ENCODE data around the gene DIO1. TPM values are rescaled to one million over a fixed set of nuclear protein-coding genes. Genes with fewer than 3 reads are reported as not detected.

Gene DIO1
- total and polyA plus RNA-seq, 2 experiments from 2014 or later: 24.2 to 31.2 TPM

DNA sequence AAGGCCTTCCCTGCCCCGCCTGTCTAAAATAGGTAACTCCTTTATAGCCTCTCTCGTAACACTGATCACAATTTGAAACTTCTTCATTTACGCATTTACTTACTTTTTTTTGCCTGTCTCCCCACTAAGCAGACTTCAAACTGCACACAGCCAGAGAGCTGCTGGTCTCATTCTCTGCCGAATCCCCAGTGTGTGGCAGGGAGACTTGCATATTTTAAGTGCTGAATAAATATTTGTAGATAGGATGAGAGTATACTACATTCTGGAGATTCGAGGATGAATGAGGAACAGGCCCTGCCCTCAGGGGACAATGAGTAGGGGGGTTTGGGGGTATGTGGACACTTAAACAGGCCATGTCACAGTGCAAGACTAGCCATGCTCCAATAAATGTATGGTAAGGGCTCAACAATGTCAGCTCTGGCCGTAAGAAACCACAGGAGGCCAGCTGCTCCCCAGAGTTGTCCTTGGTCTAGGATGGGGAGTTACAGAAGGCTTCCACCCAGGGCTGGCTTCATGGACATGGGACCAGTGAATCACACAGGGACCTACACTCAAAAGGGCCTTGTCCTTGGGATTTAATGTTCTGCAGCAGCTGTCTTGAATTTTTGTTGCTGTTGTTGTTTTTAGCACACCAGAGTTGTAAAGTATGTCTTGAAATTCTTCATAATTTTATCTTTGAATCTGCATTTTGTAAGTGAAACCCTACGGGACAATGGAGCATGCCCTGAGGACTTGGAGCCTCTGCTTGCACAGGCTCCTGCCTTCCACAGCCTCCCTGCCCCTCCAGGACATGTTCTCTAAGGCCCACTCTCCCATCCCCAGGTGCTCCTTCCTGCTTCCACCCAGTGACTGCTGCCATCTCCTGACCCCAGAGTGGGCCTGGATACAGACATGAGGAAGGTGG, 8.5 kb downstream of the DIO1 start:
- no peak for DNase-seq (ENCODE audit: low spot score)

GRCh38 chr1:53905509-53905908, 11.5 kb downstream of the DIO1 start:
- TF ChIP-seq, protein P1, sequence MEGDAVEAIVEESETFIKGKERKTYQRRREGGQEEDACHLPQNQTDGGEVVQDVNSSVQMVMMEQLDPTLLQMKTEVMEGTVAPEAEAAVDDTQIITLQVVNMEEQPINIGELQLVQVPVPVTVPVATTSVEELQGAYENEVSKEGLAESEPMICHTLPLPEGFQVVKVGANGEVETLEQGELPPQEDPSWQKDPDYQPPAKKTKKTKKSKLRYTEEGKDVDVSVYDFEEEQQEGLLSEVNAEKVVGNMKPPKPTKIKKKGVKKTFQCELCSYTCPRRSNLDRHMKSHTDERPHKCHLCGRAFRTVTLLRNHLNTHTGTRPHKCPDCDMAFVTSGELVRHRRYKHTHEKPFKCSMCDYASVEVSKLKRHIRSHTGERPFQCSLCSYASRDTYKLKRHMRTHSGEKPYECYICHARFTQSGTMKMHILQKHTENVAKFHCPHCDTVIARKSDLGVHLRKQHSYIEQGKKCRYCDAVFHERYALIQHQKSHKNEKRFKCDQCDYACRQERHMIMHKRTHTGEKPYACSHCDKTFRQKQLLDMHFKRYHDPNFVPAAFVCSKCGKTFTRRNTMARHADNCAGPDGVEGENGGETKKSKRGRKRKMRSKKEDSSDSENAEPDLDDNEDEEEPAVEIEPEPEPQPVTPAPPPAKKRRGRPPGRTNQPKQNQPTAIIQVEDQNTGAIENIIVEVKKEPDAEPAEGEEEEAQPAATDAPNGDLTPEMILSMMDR (IDR thresholded peaks at IDR 0.05; ENCODE audit: poor library complexity): no peak
- TF ChIP-seq EZH2phosphoT487 (IDR thresholded peaks at IDR 0.05; ENCODE audit: low read depth, severe bottlenecking, unreplicated experiment) (no peak), EZH2 (IDR thresholded peaks at IDR 0.05; ENCODE audit: borderline replicate concordance) (no peak)
- DNase-seq (ENCODE audit: low spot score): no peak
- H3K9me3 ChIP-seq (ENCODE audit: low read depth): no peaks in the 10 kb centered on the region
- no peaks in the 10 kb centered on the region for H3K79me2 ChIP-seq
- WGBS (ENCODE audit: low lambda C conversion rate, missing lambda C conversion rate): 95% methylated on average over 8 of the region's 8 CpGs
- H3K27me3 ChIP-seq: no peaks in the 10 kb centered on the region
- H2AFZ ChIP-seq: no peak overlapping the region
- H4K20me1 ChIP-seq (ENCODE audit: insufficient read depth, poor library complexity, severe bottlenecking): no peaks in the 10 kb centered on the region
- H3K4me3 ChIP-seq: no peak overlapping the region
- no peak overlapping the region for H3K27ac ChIP-seq
- H3K36me3 ChIP-seq (replicated peaks; ENCODE audit: insufficient read depth, low read depth): no peaks in the 10 kb centered on the region
- H3K9me2 ChIP-seq (replicated peaks; ENCODE audit: insufficient read depth): no peaks in the 10 kb centered on the region
- peaks cover 22% of the 10 kb centered on the region for H3K4me1 ChIP-seq (ENCODE audit: insufficient read depth)
- no peak overlapping the region for H3K4me2 ChIP-seq

More for the DNA sequence above, 8.5 kb downstream of the DIO1 start:
- no peaks in the 10 kb centered on the region for H3K9me3 ChIP-seq (ENCODE audit: low read depth)
- TF ChIP-seq, protein P1 (IDR thresholded peaks at IDR 0.05; ENCODE audit: poor library complexity): no peak
- TF ChIP-seq EZH2phosphoT487 (IDR thresholded peaks at IDR 0.05; ENCODE audit: low read depth, severe bottlenecking, unreplicated experiment) (no peak), EZH2 (IDR thresholded peaks at IDR 0.05; ENCODE audit: borderline replicate concordance) (no peak)
- H4K20me1 ChIP-seq (ENCODE audit: insufficient read depth, poor library complexity, severe bottlenecking): no peaks in the 10 kb centered on the region
- H3K27me3 ChIP-seq: no peaks in the 10 kb centered on the region
- no peak overlapping the region for H3K4me2 ChIP-seq
- H3K79me2 ChIP-seq: no peaks in the 10 kb centered on the region
- H2AFZ ChIP-seq: no peak overlapping the region
- H3K27ac ChIP-seq: peak overlapping the region; percentile 7
- H3K9me2 ChIP-seq (replicated peaks; ENCODE audit: insufficient read depth): no peaks in the 10 kb centered on the region
- H3K4me1 ChIP-seq (ENCODE audit: insufficient read depth): peaks cover 33% of the 10 kb centered on the region
- WGBS (ENCODE audit: low lambda C conversion rate, missing lambda C conversion rate): 63% methylated on average over 7 of the region's 7 CpGs
- no peak overlapping the region for H3K4me3 ChIP-seq
- no peaks in the 10 kb centered on the region for H3K36me3 ChIP-seq (replicated peaks; ENCODE audit: insufficient read depth, low read depth)

DNA sequence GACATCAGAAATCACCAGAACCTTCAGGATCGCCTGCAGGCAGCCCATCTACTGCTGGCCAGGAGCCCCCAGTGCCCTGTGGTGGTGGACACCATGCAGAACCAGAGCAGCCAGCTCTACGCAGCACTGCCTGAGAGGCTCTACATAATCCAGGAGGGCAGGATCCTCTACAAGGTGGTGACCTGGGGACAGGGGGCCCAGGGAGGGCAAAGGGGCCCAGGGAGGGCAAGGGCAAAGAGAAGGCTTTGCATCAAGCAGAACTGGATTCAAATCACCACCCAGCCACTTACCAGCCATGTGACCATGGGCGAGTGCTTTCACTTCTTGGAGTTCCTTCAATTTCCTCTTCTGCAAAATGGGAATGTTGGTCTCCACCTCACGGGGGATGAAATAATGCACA, 12.1 kb downstream of the DIO1 start:
- no peak for TF ChIP-seq EZH2phosphoT487 (IDR thresholded peaks at IDR 0.05; ENCODE audit: low read depth, severe bottlenecking, unreplicated experiment)
- TF ChIP-seq EZH2 (IDR thresholded peaks at IDR 0.05; ENCODE audit: borderline replicate concordance): no peak
- TF ChIP-seq, protein P1 (IDR thresholded peaks at IDR 0.05; ENCODE audit: poor library complexity): no peak
- Histone ChIP-seq H3K4me1 (ENCODE audit: insufficient read depth) (peaks cover 23% of the 10 kb centered on the region), H3K4me2 (no peak overlapping the region), H3K27me3 (no peaks in the 10 kb centered on the region), H3K9me3 (ENCODE audit: low read depth) (no peaks in the 10 kb centered on the region), H2AFZ (no peak overlapping the region), H4K20me1 (ENCODE audit: insufficient read depth, poor library complexity, severe bottlenecking) (no peaks in the 10 kb centered on the region), H3K36me3 (replicated peaks; ENCODE audit: insufficient read depth, low read depth) (no peaks in the 10 kb centered on the region), H3K9me2 (replicated peaks; ENCODE audit: insufficient read depth) (no peaks in the 10 kb centered on the region), H3K4me3 (no peak overlapping the region), H3K79me2 (no peaks in the 10 kb centered on the region), H3K27ac (no peak overlapping the region)
- 93% methylated on average over 4 of the region's 4 CpGs for WGBS (ENCODE audit: low lambda C conversion rate, missing lambda C conversion rate)
- DNase-seq (ENCODE audit: low spot score): no peak

Measured in hepatocyte (in vitro differentiated cells).